Fibroblast of lung (primary cell): Measurements from ENCODE around the gene DCHS2.

ENCODE experiments used
- CTCF ChIP-seq, 2 donors: IDR thresholded peaks in 1 of 2; conservative IDR thresholded peaks in 1 of 2; 1 replicate in 1 of 2; 2 replicates in 1 of 2; pipeline ENCODE4 v1.5.1; 2011 to 2012; ENCODE audit warnings: low read length in 2 of 2, control low read depth in 1 of 2, inconsistent platforms in 1 of 2, low read depth in 1 of 2, mild to moderate bottlenecking in 1 of 2
- EZH2 ChIP-seq: IDR thresholded peaks from 2 replicates; pipeline ENCODE4 v1.5.1; 2012; ENCODE audit warnings: low read length, control low read depth, mild to moderate bottlenecking; ENCODE audit errors: missing control alignments

DNA sequence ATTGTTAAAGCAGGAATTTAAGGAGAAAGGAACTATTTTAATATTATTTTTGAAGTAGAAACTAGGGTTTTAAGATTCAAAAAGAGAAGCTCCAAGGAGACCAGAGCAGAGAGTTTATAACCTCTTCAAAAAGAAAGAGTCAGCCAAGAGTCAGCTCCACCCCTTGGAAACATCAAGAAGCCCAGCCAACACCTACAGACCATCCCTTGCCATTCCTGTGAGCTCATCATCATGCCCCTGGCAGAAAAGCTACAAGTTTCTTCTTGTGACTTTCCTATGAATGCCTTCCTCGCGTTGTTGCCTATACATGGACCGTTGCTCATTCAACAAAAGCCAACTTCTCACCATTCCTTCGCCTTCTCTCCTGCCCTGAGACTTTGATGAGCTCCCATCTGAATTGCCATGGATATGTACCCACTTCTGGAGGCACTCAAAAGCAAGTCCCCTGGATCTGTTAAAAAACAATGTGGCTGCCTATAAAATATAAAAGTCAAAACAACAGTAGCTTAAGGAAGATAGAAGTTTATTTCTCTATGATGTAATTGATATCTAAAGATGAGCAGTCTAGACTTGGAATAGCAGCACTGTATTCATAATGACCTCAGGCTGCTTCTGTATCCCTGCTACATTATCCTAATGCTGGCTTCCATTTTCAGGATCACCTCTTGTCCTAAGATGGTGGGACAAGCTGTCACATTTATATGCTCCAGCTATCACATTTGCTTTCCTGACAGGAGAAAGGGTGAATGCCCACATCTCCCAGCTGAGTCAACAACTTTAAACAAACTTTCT is 38.3 kb upstream of the DCHS2 start:
- TF ChIP-seq CTCF (conservative IDR thresholded peaks at IDR 0.05 in 1 of 2, IDR thresholded peaks at IDR 0.05 in 1 of 2; ENCODE audit: low read depth in 1 of 2, low read length in 2 of 2) = no peak
- no peak for TF ChIP-seq EZH2
